Measurements from ENCODE around the gene DDX47. TPM values are rescaled to one million over a fixed set of nuclear protein-coding genes. Genes with fewer than 3 reads are reported as not detected.

DDX47 gene
- total RNA-seq, 1 donor from 2014 or later, result 45.1 TPM

- H3K27me3 Mint-ChIP-seq (ENCODE audit: unreplicated experiment), result peaks cover 2% of the 10 kb centered on the region
- no peak for TF ChIP-seq CTCF (IDR thresholded peaks at IDR 0.05; ENCODE audit: unreplicated experiment)
- DNase-seq (ENCODE audit: low spot score), result no peak
- H3K4me1 Mint-ChIP-seq (ENCODE audit: unreplicated experiment), result peaks cover 29% of the 10 kb centered on the region
- H3K4me3 Mint-ChIP-seq (ENCODE audit: unreplicated experiment), result no peak overlapping the region
- H3K36me3 Mint-ChIP-seq (ENCODE audit: low read depth, unreplicated experiment), result peaks cover 7% of the 10 kb centered on the region
- no peaks in the 10 kb centered on the region for H3K9me3 Mint-ChIP-seq (ENCODE audit: unreplicated experiment)
- H3K27ac Mint-ChIP-seq (ENCODE audit: unreplicated experiment), result no peak overlapping the region
Measured at GRCh38 chr12:12812174-12812573, 972 bp upstream of the DDX47 start.

- peaks cover 2% of the 10 kb centered on the region for H3K27me3 Mint-ChIP-seq (ENCODE audit: unreplicated experiment)
Measured at GRCh38 chr12:12812618-12813119, 477 bp upstream of the DDX47 start.

GRCh38 chr12:12817616-12818015 lies 4.5 kb downstream of the DDX47 start:
- no peak overlapping the region for H3K4me3 Mint-ChIP-seq (ENCODE audit: unreplicated experiment)
- no peaks in the 10 kb centered on the region for H3K9me3 Mint-ChIP-seq (ENCODE audit: unreplicated experiment)
- TF ChIP-seq CTCF (IDR thresholded peaks at IDR 0.05; ENCODE audit: unreplicated experiment), result no peak
- peaks cover 2% of the 10 kb centered on the region for H3K27me3 Mint-ChIP-seq (ENCODE audit: unreplicated experiment)
- H3K27ac Mint-ChIP-seq (ENCODE audit: unreplicated experiment), result no peak overlapping the region
- DNase-seq (ENCODE audit: low spot score), result no peak
- peaks cover 24% of the 10 kb centered on the region for H3K36me3 Mint-ChIP-seq (ENCODE audit: low read depth, unreplicated experiment)
- peaks cover 14% of the 10 kb centered on the region for H3K4me1 Mint-ChIP-seq (ENCODE audit: unreplicated experiment)

More at GRCh38 chr12:12812618-12813119, 477 bp upstream of the DDX47 start:
- peak overlapping the region; percentile 95 for H3K4me3 Mint-ChIP-seq (ENCODE audit: unreplicated experiment)
- no peaks in the 10 kb centered on the region for H3K9me3 Mint-ChIP-seq (ENCODE audit: unreplicated experiment)
- H3K27ac Mint-ChIP-seq (ENCODE audit: unreplicated experiment), result peak overlapping the region; percentile 80
- H3K36me3 Mint-ChIP-seq (ENCODE audit: low read depth, unreplicated experiment), result peaks cover 7% of the 10 kb centered on the region
- TF ChIP-seq CTCF (IDR thresholded peaks at IDR 0.05; ENCODE audit: unreplicated experiment), result no peak
- DNase-seq (ENCODE audit: low spot score), result no peak
- peaks cover 29% of the 10 kb centered on the region for H3K4me1 Mint-ChIP-seq (ENCODE audit: unreplicated experiment)

- Mint-ChIP-seq H3K4me3 (ENCODE audit: unreplicated experiment) (no peak overlapping the region), H3K4me1 (ENCODE audit: unreplicated experiment) (peaks cover 8% of the 10 kb centered on the region), H3K27ac (ENCODE audit: unreplicated experiment) (no peak overlapping the region), H3K9me3 (ENCODE audit: unreplicated experiment) (no peaks in the 10 kb centered on the region), H3K36me3 (ENCODE audit: low read depth, unreplicated experiment) (peaks cover 24% of the 10 kb centered on the region), H3K27me3 (ENCODE audit: unreplicated experiment) (no peaks in the 10 kb centered on the region)
- DNase-seq (ENCODE audit: low spot score), result no peak
- TF ChIP-seq CTCF (IDR thresholded peaks at IDR 0.05; ENCODE audit: unreplicated experiment), result no peak
Measured at GRCh38 chr12:12818701-12819100, 5.6 kb downstream of the DDX47 start.

- Mint-ChIP-seq H3K4me1 (ENCODE audit: unreplicated experiment) (peaks cover 4% of the 10 kb centered on the region), H3K9me3 (ENCODE audit: unreplicated experiment) (no peaks in the 10 kb centered on the region), H3K27me3 (ENCODE audit: unreplicated experiment) (no peaks in the 10 kb centered on the region), H3K36me3 (ENCODE audit: low read depth, unreplicated experiment) (peaks cover 24% of the 10 kb centered on the region), H3K4me3 (ENCODE audit: unreplicated experiment) (no peak overlapping the region), H3K27ac (ENCODE audit: unreplicated experiment) (no peak overlapping the region)
- no peak for DNase-seq (ENCODE audit: low spot score)
- TF ChIP-seq CTCF (IDR thresholded peaks at IDR 0.05; ENCODE audit: unreplicated experiment), result no peak
Measured at GRCh38 chr12:12819221-12819620, 6.1 kb downstream of the DDX47 start.

Data from endothelial cell (in vitro differentiated cells).